Cardiac muscle cell (in vitro differentiated cells and primary cell): ENCODE data around the gene CYB561A3. TPM values are rescaled to one million over a fixed set of nuclear protein-coding genes. Genes with fewer than 3 reads are reported as not detected.

ENCODE experiments used
- DNase-seq, 2 donors: peaks; one replicate each; pipeline versions ENCODE4 v3.0.0 to v3.0.0-alpha.2; 2010 to 2017; ENCODE audit warnings: low read depth in 1 of 2, low spot score in 1 of 2
- H3K27ac ChIP-seq: fragments of 200-600 bp; sonication (generic); 2 replicates; pipeline ENCODE4 v1.5.1; 2016
- H3K27me3 ChIP-seq: fragments of 200-600 bp; sonication (generic); 2 replicates; pipeline ENCODE4 v1.6.0; 2016; ENCODE audit warnings: control low read depth
- H3K36me3 ChIP-seq: fragments of 200-600 bp; sonication (generic); 2 replicates; pipeline ENCODE4 v1.5.1; 2016; ENCODE audit warnings: control low read depth
- H3K4me1 ChIP-seq: fragments of 200-600 bp; sonication (generic); 2 replicates; pipeline ENCODE4 v1.8.1; 2017; ENCODE audit warnings: low read depth, mild to moderate bottlenecking, mixed run types
- H3K4me3 ChIP-seq: fragments of 200-600 bp; sonication (generic); 2 replicates; pipeline ENCODE4 v1.5.1; 2016; ENCODE audit warnings: mild to moderate bottlenecking
- H3K9me3 ChIP-seq: fragments of 200-600 bp; sonication (generic); 2 replicates; pipeline ENCODE4 v1.5.1; 2017; ENCODE audit warnings: low read depth, mild to moderate bottlenecking, control low read depth
- polyA plus RNA-seq: library from polyadenylated mRNA; unstranded; fragments of >200 nt; fragmentation: Nextera tagmentation; extraction: Ambion mirVana; gene quantifications from 2 replicates; pipeline ENCODE4 v1.2.1, GENCODE V29; 2016
- total RNA-seq: library from RNA; depleted of rRNA; stranded (reverse); fragments of >200 nt; gene quantifications from 2 replicates; pipeline ENCODE4 v1.2.3, GENCODE V29; 2016
- TF ChIP-seq, protein P1 (sequence below): IDR thresholded peaks from 2 replicates; pipeline ENCODE4 v1.5.1; 2012; ENCODE audit warnings: low read depth, mild to moderate bottlenecking, low read length

Gene CYB561A3
- total and polyA plus RNA-seq, 2 experiments from 2014 or later, result 12.6 to 13.5 TPM

DNA sequence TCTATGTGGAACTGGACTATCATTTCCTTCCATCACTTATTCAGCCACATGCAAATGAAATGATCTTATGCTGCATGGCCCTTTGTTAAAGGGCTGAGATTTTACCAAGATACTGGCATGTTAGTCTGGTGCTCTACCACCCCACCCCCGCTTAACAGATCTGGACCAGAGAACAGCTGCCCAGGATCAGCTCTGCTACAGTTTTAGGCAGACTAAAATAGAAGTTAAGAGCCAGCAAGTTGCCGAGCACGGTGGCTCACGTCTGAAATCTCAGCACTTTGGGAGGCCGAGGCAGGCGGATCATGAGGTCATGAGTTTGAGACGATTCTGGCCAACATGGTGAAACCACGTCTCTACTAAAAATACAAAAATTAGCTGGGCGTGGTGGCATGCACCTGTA, 33.3 kb downstream of the CYB561A3 start:
- TF ChIP-seq, protein P1, sequence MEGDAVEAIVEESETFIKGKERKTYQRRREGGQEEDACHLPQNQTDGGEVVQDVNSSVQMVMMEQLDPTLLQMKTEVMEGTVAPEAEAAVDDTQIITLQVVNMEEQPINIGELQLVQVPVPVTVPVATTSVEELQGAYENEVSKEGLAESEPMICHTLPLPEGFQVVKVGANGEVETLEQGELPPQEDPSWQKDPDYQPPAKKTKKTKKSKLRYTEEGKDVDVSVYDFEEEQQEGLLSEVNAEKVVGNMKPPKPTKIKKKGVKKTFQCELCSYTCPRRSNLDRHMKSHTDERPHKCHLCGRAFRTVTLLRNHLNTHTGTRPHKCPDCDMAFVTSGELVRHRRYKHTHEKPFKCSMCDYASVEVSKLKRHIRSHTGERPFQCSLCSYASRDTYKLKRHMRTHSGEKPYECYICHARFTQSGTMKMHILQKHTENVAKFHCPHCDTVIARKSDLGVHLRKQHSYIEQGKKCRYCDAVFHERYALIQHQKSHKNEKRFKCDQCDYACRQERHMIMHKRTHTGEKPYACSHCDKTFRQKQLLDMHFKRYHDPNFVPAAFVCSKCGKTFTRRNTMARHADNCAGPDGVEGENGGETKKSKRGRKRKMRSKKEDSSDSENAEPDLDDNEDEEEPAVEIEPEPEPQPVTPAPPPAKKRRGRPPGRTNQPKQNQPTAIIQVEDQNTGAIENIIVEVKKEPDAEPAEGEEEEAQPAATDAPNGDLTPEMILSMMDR, result no peak
- Histone ChIP-seq H3K4me1 (peaks cover 9% of the 10 kb centered on the region), H3K9me3 (no peaks in the 10 kb centered on the region), H3K36me3 (peaks cover 49% of the 10 kb centered on the region), H3K27ac (no peak overlapping the region), H3K27me3 (no peaks in the 10 kb centered on the region), H3K4me3 (no peak overlapping the region)
- no peak for DNase-seq

DNA sequence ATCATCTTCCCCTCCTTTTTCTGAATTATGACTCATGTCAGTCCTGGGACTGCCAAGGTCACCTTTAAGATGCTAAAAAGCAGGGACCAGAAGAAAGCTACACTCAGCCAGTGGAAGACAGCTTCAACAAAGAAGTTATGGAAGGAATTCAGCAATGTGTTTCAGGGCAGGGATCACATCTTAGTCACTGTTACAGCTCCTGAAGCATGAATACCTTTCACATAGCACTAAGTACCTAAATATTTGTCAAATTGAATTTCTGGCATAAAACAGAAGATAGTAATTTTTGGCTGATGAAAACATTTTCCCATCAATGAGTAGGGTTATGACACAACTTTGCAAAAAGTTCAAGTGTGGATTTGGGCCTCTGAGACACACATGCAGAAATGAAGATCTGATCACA, 34.0 kb downstream of the CYB561A3 start:
- peaks cover 9% of the 10 kb centered on the region for H3K4me1 ChIP-seq
- no peak for DNase-seq
- TF ChIP-seq, protein P1, result no peak
- H3K36me3 ChIP-seq, result peaks cover 55% of the 10 kb centered on the region
- no peak overlapping the region for H3K27ac ChIP-seq
- H3K4me3 ChIP-seq, result no peak overlapping the region
- no peaks in the 10 kb centered on the region for H3K9me3 ChIP-seq
- H3K27me3 ChIP-seq, result no peaks in the 10 kb centered on the region

DNA sequence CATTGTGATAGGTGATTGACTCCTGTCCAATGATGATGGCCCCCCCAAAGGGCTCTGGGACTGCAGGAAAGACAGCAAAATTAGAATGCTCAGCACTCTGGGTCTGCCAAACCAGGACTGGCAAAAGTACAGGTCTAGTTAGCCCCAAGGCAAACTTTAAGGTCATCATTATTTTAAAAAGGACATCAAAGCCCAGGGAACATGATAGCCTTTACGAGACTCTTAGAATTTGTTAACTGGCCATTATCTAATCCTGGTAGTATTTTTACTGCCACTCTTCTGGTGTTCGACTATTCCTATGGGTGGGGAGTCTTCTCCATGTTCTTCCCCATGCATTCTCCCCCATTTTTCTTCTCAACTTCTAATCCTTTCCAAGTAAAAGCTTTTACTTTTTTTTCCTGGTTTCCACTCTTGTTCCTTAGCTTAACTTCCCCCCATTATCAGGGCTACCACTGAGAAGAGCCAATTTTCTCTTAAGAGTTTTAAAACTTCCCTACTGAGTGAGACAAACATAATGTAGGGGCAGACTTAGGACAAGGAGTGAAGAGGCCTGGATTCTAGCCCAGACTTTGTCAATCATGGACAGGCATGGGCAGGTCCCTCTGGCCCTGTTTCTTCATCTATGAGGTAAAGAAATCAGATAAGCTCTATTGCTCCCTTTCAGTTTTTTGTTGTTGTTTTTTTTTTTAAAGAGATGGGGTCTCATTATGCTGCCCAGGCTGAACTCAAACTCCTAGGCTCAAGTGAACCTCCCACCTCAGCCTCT, 35.9 kb downstream of the CYB561A3 start:
- TF ChIP-seq, protein P1, result no peak
- Histone ChIP-seq H3K4me1 (no peaks in the 10 kb centered on the region), H3K36me3 (peaks cover 72% of the 10 kb centered on the region), H3K4me3 (no peak overlapping the region), H3K27me3 (no peaks in the 10 kb centered on the region), H3K9me3 (no peaks in the 10 kb centered on the region), H3K27ac (no peak overlapping the region)
- DNase-seq, result peak in 1 of 2 donors; percentile 75

DNA sequence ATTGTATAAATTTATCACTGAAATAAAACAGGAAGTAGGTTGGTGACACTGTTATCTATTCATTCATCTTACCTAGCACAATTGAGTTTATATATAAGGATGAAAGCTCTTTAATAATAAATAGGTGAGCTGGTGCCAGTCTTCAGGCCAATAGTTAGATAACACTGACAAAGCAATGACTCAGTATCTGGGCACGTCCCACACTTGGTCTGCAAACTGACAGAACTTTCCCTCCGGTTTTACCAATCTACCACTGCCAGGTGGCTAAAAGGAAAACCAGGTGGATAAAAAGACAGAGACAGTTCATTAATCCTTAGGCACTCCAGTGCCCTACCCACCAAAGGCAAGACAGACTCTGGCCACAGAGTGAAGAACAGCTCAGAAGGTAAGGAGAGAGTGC, 46.4 kb downstream of the CYB561A3 start:
- no peaks in the 10 kb centered on the region for H3K9me3 ChIP-seq
- H3K27me3 ChIP-seq, result no peaks in the 10 kb centered on the region
- H3K4me3 ChIP-seq, result no peak overlapping the region
- DNase-seq, result no peak
- TF ChIP-seq, protein P1, result no peak
- no peak overlapping the region for H3K27ac ChIP-seq
- H3K36me3 ChIP-seq, result peaks cover 81% of the 10 kb centered on the region
- no peaks in the 10 kb centered on the region for H3K4me1 ChIP-seq

DNA sequence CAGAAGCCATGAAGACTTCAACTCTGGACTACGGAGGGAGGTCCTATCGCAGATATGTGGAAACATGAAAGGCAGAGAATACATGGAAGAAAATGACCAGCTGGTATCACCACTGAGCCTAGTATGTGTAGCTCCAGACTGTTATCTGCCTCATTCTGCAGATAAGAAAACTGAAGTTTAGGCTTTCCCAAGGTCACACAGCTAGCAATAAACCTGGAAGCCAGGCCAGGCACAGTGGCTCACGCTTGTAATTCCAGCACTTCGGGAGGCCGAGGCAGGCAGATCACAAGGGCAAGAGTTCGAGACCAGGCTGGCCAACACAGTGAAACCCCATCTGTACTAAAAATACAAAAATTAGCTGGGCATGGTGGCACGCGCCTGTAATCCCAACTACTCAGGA, 50.9 kb downstream of the CYB561A3 start:
- peaks cover 89% of the 10 kb centered on the region for H3K36me3 ChIP-seq
- no peak for DNase-seq
- no peaks in the 10 kb centered on the region for H3K4me1 ChIP-seq
- H3K27me3 ChIP-seq, result no peaks in the 10 kb centered on the region
- TF ChIP-seq, protein P1, result no peak
- no peaks in the 10 kb centered on the region for H3K9me3 ChIP-seq
- H3K27ac ChIP-seq, result peak overlapping the region; percentile 17
- H3K4me3 ChIP-seq, result no peak overlapping the region
